Activated T-helper 1 cell treated with Interleukin-2 at 50 U/mL for 16 hours (primary cell): ENCODE results near the gene GPRC5A.

ENCODE experiments used
- DNase-seq: peaks from one replicate; pipeline ENCODE4 v3.0.0-alpha.2; 2020; ENCODE audit warnings: low read depth

The GPRC5A gene

DNA sequence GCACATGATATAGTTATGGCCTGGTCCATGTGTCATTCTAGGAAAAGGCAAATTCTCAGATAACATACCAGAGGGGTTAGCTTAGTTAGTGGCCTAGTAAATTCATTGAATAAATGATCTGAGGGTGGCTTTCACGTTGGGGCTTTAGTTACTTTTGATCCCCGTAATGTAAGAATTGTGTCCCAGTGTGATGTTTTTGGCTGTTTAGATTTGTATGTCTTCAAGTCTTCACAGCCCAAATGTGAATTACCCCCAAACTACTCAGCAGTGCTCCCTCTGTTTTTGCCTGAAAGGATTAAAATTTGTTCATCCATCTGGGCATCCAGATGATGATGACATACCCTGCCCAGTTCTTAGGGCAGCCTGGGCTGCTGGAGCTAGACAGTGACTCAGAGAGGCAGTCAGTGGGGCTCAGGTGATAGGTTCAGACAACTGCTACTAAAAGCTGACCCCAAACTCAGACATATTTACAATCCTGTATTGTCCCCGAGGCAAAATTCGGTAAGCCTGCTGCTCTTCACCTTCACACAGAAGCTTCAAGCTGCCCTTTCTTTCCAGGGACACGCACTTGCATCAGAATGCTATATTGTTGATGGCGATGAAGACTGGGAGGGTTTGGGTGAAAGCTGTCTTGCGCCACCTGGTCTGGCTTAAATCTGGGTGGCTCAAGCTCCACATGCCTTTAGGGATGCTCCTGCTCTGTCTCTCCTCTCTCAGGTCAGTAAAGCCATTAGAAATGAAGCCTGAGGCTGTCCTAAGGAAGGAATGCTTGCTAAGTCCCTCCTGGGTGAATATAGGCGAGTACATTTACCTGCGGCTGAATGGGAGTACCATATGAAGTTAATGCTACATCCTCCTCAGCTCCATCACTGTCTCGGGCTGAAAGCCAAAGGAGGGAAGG is 50.3 kb downstream of the GPRC5A start:
- DNase-seq = no peak

DNA sequence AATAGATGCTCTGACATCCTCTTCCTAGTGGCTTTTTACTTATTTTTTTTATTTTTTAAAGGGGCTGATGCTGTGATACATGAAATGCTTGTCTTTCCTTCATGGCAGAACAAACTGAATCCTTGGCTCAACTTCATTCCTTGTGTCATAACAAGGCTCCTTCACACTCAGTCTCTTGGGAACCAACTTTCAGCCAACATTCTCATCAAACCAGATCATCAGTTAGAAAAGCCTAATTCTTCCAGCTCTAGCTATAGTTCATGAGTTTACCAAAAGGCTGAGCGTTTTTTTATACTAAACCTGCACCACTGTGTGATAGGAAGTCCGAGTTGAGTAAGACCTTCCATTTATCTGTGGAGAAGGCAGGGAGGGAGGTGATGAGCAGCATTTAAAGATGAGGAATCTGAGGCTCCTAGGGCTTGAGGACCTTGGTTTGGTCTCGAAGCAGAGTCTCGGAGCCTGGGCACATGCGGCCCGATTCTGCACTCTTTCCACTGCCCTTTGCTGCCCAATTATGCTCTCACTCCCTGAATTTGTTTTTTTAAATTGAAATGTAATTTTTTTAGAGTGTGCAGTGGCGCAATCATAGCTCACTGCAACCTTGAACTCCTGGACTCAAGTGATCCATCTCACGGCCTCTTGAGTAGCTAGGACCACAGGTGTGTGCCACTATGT is 52.4 kb downstream of the GPRC5A start:
- no peak for DNase-seq

DNA sequence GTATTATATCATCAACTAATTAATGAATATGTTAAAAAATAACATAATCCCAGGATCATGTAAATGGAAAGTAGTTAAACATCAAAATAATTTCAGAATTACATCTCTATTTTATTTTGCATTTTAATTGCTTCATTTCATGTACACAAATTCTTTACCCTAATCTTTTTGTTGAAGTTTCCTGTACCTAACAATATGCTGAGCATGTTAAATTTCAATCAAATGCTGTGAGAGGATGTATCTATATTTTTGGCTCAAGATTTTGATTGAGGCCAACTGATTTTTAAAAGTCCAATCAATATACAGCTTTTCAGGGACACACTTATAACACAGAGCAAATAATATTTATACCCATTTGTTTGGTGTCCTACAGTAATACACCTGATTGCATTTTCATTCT is 54.2 kb downstream of the GPRC5A start:
- DNase-seq = no peak

DNA sequence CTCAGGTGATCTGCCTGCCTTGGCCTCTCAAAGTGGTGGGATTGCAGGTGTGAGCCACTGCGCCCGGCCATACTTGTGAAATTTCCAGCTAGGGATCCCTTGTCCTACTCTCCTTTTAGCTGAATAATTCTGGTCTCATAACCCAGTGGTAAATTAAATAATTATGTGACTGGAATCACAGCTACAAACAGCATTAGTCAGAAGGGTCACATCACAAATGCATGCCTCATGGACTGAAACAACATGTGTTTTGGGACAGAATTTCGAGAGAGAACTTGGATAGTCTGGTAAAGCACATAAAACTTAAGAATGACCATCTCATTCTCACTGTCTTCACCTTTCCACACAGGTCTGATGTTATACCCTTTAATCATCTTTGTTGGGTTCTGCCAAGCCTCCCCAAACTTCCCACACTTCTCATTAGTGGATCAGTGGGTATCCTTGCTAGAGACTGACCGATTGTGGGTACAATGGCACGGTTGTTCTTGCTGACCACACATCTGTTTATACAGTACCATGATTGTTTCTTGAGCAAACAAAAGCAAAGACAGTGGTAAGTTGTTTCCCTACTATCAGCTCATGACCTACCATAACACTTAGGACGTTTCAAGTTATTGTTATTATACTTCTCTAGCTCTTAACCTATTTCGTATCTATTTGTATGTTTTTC is 55.5 kb downstream of the GPRC5A start:
- no peak for DNase-seq

DNA sequence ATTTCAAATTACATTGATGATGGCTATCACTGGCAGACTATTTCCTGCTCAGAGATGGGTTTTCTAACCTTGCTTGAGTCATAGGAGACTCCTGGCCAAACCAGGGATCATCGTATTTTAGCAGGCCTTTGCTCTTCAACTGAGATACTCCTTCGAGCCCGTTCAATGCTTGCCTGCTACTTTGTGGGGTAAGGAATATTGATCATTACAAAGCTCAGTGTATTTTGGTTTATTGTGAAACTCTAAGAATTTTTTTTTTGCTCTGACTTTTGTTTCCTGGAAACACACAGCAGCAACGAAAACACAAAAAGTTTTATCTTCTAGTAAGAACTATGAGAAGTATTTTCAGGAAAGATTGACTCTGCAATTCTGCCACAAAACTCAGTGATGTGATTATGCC is 56.5 kb downstream of the GPRC5A start:
- DNase-seq = no peak

DNA sequence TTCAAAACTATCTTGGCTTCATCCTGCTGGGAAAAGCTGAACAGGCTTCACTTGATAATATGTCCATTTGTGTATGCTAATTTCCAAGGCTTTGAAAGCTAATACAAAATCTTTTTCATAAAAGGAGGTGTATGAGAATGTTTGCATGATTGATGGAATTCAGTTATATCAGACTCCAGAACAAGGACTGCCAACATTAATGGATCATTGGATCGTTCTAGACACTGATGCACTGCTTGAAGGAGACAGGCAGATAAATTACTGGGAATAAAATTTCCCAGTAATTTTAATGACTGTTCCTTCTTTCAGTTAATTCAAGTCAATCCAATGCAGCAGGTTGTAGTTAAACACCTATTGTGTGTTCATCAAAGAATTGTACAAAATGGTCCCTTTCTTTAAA is 60.1 kb downstream of the GPRC5A start:
- DNase-seq = no peak

DNA sequence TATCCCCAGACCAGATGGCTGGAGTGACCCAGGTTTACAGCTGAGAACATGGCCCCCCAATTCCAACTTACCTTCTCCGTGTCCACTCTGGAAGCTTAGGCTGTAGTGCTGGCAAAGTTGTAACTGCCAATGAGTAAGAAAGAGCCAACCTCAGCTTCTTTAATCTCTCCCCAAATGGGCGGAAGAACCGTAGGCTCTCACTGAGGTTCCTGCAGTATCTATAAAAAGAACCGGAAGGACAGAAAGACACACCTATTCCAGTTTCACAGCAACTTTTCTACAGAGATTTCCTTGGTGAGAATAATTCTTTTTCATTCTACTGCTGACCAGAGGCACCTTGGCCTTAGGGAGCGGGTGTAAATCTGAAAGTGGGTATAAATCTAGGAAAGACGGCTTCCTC is 60.7 kb downstream of the GPRC5A start, which contains the start of gene GPRC5D:
Gene GPRC5D (minus strand): TSS at position 135 of the 400 bp plus-strand sequence. CDS start 1,786 bp downstream, outside the sequence.
- no peak for DNase-seq

DNA sequence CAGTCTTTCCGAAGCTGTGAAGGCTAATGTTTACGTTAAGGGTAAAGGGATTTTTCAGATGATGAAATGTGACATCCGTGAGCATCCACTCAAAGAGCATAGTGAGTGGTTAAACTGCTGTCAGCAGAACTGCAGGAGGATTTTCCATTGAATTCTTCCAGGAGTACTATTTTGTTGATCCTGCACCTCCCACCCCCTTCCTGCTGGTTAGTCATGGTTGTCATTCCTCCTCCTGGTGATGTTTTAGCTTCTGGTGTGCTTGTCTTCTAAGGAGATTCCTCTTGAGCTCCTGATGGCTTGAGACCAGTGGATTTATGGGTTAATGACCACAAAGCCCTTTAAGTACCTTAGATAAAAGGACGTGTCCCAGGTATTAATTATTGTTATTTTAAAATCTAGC is 63.0 kb downstream of the GPRC5A start:
- no peak for DNase-seq

DNA sequence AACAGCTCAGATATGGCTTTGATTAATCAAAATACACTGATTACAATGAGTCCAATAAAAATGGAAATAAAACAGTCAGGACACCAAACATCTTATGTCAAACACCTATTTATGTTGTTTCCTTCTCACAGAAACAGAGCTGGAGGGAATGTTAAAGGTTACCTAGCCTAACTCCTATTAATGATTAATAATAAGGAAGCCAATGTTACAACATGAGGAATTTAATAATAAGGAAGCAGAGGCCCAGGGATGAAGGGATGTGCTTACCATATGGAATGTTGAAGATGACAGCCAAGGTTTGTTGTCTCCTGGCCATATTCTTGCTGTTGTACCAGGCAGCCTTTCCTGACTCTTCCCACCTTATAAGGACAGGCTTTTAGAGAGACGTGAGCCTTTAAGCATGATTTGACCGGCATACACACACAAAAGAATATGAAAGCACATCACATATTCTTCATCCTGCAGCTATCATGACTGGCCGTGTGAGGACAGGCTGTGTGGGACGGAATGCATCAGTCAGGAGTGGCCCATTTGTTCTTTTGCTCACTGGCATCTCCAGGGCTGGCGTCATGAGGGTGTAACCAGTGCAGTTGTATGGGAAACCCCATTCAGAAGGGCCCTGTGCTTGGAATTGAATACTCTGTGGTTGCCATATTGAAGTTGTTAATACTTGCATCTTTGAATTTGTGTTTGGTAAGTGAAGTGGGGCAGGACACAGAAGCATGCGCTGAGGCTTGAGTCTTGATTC is 63.7 kb downstream of the GPRC5A start:
- no peak for DNase-seq

DNA sequence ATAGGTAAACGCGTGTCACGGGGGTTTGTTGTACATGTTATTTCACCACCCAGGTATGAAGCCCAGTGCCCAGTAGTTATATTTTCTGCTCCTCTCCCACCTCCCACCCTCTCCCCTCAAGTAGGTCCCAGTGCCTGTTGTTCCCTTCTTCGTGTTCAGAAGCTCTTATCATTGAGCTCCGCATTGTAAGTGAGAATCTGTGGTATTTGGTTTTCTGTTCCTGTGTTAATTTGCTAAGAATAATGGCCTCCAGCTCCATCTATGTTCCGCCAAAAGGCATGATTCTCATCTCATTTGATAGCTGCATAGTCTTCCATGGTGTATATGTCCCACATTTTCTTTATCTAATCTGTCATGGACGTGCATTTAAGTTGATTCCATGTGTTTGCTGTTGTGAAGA is 67.5 kb downstream of the GPRC5A start:
- DNase-seq = no peak

DNA sequence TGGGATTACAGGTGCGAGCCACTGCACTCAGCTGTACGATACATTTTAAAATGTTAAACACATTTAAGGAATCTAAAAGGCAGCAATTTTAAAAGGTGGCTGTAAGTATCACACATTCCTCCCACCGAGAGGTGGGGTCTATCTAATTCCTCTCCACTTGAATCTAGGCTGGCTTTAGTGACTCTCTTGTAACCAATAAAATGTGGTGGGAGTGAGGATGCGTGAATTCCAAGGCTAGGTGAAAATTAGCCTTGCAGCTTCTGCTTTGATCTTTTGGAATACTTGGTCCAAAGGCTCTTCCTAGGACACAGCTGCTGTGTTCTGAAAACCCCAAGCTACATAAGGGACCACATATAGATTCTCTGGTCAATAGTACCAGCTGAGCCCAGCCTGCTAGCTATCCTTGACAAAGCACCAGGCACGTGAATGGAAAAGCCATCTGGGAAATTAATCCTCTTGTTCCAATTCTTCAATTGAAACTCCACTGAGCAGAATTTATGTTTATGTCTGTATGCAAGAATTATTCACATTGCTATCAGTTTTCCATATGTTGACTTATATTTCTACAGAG is 69.4 kb downstream of the GPRC5A start:
- DNase-seq = no peak

DNA sequence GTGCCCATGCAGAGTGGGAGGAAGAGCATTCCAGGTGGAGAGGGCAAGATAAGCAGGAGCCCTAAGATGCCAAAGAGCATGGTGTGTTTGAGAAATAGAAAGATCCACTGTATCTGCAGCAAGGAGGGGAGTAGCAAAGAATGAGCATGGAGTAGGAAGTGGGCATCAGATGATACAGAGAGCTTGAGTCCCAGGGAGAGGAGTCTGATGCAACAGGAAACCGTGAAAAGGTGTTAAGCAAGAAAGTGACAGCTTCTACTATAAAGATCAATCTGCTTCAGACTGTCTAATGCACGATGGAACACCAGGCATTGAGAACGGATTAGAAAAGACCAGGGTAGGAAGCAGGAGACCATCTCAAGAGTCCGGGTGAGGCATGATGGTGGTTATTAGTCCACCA is 72.9 kb downstream of the GPRC5A start:
- no peak for DNase-seq

DNA sequence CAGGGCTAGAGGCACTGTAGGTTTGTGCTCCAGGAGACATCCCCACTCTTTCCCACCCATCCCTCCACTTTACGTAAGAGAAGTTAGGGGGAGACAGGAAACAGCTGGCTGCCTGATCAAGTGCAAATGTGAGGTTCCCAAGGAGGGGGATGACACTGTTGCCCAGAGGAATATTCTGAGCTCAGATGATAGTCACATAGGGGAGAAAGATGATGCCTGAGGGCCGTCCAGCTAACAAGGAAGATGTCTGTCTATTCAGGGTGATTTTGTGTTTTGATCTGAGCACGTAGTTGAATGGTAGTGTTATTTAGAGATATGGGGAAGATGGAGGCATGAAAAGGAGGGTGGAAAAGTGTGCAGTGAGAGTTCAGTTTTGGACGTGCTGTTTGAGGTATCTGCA is 74.5 kb downstream of the GPRC5A start:
- no peak for DNase-seq
